Measurements from ENCODE around the gene RPS19BP1.
A peak's percentile ranks its signal among the peaks of the same experiment; 100 is the strongest.

Gene RPS19BP1

DNA sequence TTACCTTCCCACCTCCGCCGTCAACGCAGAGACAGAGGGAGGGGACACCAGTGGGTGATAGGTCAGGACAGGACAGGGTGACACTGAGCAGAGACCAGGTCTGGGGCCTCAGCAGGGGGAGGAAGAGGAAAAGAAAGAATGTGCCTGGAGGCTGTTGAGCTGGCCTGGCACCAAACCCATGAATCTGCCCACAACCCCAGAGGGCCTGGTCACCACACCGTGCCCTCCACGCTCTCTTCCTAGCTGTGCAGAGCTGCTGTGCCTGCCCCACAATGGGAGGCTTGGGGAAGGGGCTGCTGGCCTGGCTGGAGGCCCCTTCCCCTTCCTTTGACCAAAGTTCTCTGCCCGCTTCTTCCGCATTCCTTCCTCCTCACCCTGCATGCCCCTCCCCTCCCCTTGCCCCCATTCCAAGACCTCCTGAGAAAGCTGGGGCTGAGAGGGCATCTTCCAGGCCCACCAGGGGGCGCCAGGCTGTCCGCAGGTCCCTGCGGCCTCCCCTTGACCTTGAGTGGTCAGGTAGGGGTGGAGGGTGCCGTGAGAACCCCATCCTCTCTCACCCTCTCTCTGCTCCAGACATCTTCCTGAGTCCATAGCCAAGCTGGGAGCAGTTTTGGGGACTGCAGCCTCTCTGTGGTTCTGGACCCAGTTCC lies 27.0 kb upstream of the RPS19BP1 start:
- DNase-seq (ENCODE audit: low spot score), result peak; percentile 75

DNA sequence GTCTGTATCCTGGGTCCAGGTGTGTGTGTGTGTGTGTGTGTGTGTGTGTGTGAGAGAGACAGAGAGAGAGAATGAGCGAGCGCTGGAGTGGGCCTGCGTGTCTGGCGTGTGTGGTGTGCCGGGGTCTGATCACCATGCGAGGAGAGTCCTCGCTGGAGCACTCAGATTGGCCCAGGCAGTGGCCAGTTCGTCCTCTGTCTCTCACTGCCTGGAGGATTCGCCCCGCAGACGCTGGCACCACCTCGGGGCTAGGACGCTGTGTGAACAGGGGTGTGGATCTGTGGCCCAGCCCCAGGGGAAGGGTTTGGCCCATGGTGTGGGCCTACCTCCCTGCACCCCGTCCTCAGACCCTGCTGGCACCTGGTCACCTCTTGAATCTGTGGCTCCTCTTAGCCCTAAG lies 26.4 kb upstream of the RPS19BP1 start:
- DNase-seq (ENCODE audit: low spot score), result no peak

DNA sequence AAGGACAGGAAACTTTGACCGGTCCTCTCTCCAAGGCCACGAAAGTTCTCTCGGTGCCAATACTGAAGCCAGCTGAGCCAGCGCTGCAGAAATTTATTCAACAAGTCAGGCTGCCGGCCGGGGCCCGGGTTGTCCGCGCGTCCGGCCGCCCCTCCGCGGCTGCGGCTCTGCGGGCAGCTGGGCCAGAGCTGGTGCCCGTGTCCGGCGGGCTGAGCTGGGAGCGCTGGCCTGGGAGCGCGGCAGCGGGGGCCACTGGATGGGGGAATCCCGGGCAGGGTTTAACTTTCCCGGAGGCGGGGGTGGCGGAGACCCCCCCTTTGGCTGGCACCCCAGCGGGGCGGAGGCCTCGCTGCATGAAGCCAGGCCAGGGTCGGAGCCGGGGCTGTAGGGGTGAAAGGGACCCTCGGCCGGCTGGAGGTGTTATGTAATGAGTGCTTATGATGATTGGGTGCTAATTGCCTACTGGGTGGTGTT lies 25.7 kb upstream of the RPS19BP1 start:
- no peak for DNase-seq (ENCODE audit: low spot score)

DNA sequence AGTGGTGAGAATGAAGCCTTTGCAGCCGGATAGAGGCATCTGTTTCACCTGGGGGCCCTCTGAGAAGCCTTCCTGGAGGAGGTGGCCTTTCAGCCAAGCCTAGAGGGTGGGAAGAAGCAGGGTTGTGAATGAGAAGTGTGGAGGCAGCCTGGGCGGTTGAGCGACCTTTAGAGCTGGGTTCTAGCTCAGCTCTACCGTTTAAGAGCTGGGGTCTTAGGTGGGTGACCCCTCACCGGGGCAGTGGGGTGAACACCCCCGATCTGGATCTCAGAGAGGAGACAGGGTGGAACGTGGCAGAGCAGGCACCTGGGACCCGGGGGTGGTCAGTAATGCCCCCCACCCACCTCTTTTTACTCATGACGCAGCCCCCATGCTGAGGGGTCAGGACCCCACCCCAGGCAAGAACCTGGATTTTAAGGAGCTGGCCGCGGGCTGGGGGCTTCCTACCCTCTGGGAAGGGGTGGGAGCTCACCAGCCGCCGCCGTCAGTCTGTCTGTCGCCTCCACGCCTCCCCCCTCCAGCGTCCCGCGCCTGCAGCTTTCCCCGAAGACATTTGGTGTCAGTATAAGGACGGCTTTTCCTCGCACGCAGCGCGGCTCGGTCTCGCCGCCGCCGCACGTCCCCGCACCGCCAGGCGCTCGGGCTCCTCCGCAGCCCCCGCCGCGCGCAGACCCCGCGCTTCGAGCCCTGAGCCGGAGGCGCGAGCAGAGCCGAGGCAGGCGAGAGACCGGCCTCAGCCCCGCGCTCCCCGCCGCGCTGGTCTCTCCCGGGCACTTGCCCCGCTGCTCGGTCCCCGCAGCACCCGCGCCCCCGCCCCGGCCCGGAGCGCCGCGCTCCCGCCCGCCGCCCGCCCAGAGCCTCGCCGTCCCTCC lies 24.7 kb upstream of the RPS19BP1 start:
- no peak for DNase-seq (ENCODE audit: low spot score)

DNA sequence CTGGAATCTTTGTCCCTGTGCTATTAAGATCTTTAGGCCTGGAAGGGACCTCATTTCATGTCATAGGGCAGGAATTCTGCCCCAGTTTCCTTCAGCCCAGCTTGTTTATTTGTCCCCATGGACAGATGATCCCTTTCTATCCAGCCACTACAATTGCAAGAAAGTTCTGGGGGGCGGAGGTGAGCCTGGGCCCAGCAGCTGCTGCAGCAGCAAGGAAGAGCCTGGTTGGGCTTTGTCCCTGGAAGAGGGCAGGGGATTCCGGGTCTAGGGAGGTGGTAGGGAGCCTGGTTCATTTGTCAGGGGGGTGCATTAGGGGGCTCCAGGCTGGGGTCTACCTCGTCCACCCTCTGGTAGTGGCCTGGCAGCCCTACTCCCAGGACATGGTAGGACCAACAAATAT lies 21.6 kb upstream of the RPS19BP1 start:
- no peak for DNase-seq (ENCODE audit: low spot score)

DNA sequence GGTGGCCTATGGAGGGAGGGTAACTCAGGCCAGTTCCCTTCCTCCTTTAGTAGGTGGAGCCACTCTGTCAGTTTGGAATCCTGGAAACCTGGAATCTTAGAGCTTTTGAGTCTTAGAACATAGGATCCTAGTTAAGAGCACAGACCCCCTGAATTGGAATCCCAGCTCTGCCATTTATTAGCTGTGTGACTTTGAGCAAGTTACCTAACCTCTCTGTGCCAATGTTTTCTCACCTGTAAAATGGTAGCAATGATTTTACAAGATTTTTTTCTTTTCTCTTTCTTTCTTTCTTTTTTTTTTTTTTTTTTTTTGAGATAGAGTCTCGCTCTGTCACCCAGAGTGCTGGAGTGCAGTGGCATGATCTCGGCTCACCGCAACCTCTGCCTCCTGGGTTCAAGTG lies 20.9 kb upstream of the RPS19BP1 start:
- no peak for DNase-seq (ENCODE audit: low spot score)

DNA sequence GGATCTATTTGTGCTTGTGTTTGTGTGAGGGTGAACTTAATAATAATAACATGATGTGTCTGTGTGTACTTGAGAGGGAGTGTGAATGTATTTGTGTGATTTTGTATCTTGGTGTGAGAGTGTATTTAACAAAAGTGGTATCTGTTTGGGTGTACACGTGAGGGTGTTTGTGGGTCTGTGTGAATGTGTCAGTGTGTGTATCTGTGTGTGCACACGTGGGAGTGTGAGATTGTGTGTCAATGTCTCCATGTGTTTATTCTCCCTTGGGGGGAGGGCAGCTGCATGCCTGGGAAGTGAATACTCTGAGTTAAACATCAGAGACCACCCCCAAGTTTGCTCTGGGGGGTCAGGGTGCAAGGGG lies 15.0 kb upstream of the RPS19BP1 start:
- DNase-seq (ENCODE audit: low spot score), result no peak

DNA sequence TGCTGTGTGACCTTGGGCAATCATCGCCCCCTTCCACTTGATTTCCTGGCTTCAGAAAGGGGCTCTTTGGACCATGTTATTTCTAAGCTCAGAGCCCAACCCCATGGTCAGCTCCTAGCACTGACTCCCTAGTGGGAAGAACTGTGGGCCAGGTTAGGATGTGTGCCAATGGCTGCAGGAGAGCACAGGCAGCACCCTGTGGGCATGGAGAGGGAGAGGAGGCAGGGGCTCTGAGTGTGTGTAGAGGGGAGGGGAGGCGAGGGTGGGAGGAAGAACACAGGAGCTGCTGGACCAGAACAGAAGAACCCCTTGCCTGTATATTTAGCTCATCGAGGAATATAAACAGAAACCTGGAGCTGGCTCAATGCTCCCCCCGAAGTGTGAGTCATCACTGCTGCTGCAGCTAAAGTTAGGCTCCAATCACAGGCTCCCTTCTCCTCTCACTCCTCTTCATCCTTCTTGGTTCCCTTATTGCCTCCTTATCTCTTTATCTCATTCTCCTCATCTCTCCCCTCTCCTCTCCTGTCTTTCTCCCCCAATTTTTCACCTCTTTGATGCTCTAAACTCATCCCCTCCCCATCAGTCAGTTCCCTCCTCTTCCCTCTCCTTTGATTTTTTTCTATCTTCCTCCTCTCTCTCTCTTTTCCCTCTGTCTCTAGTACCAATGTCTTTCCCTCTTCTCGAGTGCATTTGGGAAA lies 14.5 kb upstream of the RPS19BP1 start:
- DNase-seq (ENCODE audit: low spot score), result peak; percentile 60

DNA sequence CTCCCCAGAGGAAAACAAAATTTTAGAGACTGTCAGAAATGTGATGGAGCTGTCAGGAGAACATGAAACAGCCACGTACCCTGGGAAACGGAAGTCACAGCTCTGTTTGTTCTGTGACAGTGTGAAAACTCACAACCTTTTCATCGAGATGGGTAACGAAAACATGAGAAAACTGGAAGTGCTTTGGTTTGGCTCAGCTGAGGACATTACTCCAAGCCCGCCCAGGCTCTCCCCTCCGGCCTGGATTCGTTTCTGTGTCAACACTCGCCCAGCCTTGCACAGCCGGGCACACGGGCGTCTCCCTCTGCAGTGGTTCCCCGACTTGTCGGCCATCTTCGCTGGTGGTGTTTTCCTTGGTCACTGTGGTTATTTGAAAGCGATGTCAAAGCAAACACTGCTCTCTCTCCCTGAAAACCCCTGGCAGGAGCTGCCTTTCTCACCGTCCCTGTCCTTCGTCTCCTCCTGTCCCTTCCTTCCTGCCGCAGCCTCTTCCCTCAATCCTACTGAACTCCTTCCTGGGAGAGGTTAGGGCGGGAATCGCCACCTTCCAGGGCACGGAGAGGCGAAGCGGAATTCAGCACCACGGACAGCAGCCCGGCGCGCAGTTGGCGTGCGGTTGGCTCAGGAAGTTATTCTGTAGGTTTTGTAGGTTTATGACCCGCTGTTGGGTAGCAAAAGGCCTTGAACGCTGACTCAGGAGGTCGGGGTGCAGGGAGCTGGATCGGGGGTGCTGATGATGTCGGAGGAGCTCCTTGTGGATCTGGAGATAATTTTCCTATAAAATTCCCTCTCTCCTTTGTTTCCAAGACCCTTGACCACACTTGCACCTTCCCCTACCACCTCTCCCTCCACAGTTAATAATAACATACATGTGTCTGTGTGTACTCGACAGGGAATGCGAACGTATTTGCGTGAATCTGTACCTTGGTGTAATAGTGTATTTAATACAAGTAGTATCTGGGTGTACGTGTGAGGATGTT lies 13.1 kb upstream of the RPS19BP1 start:
- DNase-seq (ENCODE audit: low spot score), result peak; percentile 38

DNA sequence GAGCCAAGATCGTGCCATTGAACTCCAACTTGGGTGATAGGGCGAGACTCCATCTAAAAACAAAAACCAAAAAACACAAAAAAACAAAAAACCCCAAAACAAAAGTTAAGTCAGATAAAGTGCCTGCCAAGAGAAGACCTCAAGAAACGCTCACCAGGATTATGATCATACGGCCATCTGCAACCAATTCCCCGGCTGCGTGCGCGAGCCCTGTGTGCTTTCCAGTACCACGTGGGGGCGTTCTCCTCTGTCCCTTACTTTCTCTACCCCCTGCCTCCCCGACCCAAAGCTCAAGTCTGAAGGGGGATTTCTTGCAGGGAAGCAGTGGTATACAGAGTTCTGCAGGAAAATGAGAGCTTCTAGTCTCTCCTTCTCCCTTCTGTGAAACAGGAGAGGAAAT lies 10.5 kb upstream of the RPS19BP1 start:
- DNase-seq (ENCODE audit: low spot score), result peak; percentile 46

DNA sequence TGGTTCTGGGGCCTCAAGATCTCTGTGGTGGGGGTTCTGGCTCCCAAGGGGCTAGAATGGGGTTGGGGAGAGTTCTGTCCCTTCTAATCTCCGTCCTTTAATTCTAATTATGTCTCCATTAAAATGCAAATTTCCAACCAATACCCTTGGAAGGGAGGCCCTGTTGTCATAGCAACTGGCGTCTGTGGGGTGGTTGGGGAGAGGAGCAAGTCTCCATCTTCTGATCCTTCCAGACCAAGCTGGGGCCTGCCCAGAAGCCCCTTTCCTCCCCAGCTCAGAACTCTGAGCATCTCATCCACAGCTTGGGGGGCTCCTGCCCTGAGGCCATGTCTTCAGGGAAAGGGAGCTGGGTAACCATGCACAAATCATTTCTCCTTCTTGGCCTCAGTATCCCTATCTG lies 5.4 kb upstream of the RPS19BP1 start:
- DNase-seq (ENCODE audit: low spot score), result no peak

DNA sequence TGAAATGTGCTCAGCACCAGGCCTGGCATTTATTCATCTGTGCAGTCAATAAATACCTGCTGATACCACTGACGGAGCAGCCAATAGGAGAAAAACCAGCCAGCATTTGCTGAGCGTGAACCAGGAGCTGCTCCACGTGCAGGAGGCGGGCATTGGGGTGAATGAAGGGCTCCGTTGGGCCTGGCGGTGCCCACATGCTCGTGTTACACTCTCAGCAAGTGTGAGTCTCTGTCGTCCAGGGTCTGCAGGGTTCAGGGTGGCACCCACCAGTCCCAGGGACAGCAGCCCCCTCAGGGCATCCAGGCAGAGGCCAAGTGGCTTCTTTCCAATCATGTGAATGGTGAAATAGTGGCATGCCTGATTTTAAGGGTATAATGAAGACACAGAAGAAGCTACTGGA lies 4.2 kb upstream of the RPS19BP1 start:
- no peak for DNase-seq (ENCODE audit: low spot score)

DNA sequence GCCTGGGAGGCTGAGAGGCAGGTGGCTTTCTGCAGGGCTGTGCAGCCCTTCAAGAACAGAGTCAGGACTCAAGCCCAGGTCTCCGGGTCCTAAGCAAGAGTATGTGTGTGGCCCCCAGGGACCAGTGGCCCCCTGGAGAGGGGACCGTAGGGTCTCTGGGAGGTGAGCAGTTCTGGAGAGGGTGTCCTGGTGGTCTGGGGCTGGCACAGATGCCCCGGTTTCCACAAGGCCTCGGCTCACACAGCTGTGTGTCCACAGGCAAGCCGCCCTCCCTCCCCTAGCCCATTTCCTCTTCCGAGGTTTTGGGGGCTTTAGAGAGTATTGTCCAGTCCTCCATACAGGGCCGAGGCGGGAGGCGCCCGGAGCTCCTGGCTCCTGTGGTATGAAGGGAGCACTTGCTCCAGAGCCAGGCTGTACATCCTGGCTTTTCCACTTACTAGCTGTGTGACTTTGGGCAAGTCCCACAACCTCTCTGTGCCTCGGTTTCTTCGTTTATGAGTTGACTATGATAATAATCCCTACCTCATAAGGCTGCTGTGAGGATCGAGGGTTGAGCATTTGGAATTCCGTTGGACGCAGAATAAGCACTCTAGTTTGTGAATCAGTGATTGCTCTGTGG lies 3.4 kb upstream of the RPS19BP1 start:
- no peak for DNase-seq (ENCODE audit: low spot score)

DNA sequence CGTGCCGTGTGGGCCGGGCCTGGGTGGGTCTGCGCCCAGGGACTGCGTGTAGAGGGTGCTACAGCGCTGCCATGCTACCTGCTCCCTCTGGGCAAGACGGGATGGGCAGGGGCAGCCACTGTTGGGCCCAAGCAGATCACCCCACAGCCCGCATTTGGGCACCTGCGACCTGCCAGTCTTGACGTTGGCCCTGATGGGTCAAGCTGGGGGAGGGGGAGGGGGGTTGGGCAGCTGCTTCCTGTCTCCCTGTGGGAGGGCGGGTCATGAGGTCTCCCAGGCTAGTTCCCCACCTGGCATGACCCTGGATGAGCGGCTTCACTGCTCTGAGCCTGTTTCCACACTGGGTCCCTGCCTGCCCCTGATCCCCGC lies 2.8 kb upstream of the RPS19BP1 start:
- no peak for DNase-seq (ENCODE audit: low spot score)

DNA sequence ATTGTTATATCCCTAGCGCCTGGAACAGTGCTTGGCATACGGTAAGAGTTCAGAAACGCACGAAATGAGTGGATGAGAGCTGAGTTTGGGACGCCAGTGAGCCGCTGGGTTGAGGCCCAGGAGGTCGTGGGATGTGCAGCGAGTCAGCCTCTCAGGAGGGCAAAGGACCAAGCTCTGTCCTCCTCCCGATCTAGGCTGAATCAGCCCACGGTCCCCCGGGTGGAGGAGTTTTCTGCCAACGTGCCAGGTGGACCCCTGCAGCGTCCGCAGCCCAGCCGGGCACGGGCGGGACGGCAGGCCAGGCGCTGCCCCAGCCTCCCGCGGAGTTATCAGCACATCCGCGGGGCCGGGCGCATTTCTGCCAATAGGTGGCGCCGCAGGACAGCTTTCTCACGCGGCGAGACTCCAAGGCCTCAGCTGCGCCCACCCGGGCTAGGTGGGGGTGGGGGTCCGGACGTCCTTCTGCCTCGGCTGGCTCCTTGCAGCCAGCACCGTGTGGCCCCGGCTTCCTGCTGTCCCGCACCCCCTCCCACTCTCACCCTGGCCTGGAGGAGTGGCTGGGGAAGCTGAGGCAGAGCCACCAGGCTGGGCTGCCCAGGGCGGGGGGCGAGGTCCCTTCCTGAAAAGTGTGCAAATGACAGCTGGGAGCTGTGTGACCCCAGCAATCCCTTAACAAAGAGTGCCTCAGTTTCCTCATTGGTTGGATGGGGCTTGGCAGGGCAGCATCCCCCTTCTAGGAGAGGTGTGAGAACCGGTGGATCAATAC lies 2.2 kb upstream of the RPS19BP1 start:
- peak; percentile 82 for DNase-seq (ENCODE audit: low spot score)

DNA sequence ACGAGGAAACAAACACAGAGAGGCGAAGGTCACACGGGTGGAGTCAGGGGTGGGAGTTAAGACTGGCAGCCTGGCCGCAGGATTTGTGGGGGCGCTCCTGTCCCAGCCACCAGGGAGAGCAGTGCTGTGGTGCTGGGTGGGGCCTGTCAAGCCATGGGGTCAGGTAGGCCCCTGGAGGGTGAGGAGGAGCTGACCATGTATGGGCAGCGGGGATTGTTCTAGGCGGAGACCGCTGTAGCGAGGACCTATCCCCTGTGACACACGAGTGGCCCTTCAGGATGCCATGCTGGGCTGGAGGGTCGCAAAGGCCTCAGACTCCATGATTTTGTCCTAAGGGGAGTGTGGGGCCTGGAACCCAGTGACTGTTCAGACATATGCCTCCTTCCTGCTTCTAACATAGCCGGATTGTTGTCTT lies 1.6 kb upstream of the RPS19BP1 start:
- no peak for DNase-seq (ENCODE audit: low spot score)

DNA sequence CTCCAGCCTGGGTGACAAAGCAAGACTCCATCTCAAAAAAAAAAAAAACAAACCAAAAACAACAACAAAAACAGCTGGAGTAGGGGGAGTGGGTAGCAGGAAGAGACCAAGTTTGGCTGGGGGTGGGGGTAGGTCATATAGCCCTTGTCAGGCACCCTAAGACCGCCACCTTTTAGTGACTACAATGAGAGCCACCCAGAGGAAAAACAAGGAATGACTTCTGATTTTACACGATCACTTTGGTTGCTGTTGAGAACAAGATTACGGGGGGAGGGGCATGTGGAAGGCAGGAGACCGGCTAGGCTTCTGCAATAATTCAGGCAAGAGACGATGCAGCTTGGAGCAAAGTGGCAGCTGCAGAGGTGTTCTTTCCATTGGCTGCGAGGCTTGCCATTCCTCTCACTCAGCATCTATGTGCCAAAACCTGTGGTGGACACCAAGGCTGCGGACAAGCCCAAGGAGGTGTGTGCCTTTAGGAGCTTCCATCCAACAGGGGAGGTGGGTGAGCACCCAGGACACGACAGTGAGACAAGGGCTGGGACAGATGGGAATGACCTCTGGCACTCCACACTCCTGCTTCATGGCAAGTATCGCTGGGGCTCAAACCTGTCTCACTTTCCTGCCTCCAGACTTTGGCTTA lies 1.7 kb downstream of the RPS19BP1 start:
- DNase-seq (ENCODE audit: low spot score), result peak; percentile 40

DNA sequence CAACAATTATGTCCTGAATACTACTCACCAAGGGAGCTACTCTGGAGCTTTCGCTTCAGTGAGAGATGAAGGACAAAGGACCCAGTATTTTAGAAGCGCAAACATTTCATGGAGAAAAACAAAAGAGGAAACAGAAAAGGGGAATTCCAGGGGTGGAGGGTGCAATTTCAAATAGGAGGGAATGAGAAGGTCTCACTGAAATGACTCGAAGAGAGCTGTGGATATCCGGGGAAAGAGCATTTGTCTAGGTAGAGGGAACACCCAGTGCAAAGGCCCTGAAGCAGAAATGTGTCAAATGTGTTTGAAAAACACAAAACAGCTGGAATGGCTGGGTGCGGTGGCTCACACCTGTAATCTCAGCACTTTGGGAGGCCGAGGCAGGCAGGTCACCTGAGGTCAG lies 2.4 kb downstream of the RPS19BP1 start:
- DNase-seq (ENCODE audit: low spot score), result no peak

DNA sequence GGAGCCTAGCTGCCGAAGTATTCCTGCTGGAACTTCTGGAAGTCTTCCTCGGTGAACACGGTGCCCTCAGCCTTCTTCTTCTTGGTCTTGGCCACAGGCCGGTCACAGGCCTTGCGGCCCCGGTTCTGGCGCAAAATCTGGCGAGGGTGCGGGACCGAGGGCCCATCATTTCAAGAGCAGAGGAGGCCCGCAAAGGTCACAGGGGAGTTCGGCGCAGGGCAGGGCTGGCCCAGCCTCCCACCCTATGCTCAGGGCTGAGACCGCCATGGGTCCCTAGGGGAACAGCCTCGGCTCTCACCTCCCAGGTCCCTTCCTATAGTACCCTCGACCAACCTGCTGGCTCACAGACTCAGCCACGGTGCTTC lies 3.1 kb downstream of the RPS19BP1 start:
- no peak for DNase-seq (ENCODE audit: low spot score)
